Measurements from ENCODE around the gene TBC1D24.

TBC1D24 gene

GRCh38 chr16:2520097-2520783 lies 45.3 kb downstream of the TBC1D24 start, which contains the start of gene AMDHD2:
Gene AMDHD2, plus strand, starts transcription at chr16:2520371. Its CDS starts 88 bp downstream, at chr16:2520459.
- no peaks in the 10 kb centered on the region for H3K27me3 ChIP-seq (ENCODE audit: control insufficient read depth in 5 of 5, insufficient read depth in 4 of 5, low read length in 5 of 5)
- peak within 1 kb of the TSS; percentile 33 to 77 (median 64) for H3K9ac ChIP-seq (ENCODE audit: low read length in 5 of 5)
- no peaks in the 10 kb centered on the region for H3K9me3 ChIP-seq (ENCODE audit: control insufficient read depth in 5 of 5, low read length in 5 of 5)
- H3K27ac ChIP-seq (ENCODE audit: low read depth, low read length): peak within 1 kb of the TSS; percentile 84
- peaks cover 27 to 56% (median 55%) of the 10 kb centered on the region in 5 donors for H3K4me1 ChIP-seq (ENCODE audit: control insufficient read depth in 5 of 5, insufficient read depth in 5 of 5, low read length in 5 of 5)
- peaks cover 0 to 32% (median 25%) of the 10 kb centered on the region in 5 donors for H3K36me3 ChIP-seq (ENCODE audit: control insufficient read depth in 5 of 5, insufficient read depth in 5 of 5, low read length in 5 of 5)
- peak within 1 kb of the TSS in 4 of 5 donors; percentile 62 to 77 (median 70) for H3K4me3 ChIP-seq (ENCODE audit: low read depth in 1 of 5, low read length in 5 of 5)

- H3K27ac ChIP-seq (ENCODE audit: low read depth, low read length): peak overlapping the region; percentile 62
- no peaks in the 10 kb centered on the region for H3K27me3 ChIP-seq (ENCODE audit: control insufficient read depth in 5 of 5, insufficient read depth in 4 of 5, low read length in 5 of 5)
- H3K4me3 ChIP-seq (ENCODE audit: low read depth in 1 of 5, low read length in 5 of 5): peak overlapping the region in 4 of 5 donors; percentile 62 to 77 (median 70)
- H3K36me3 ChIP-seq (ENCODE audit: control insufficient read depth in 5 of 5, insufficient read depth in 5 of 5, low read length in 5 of 5): peaks cover 0 to 34% (median 28%) of the 10 kb centered on the region in 5 donors
- peak overlapping the region; percentile 33 to 77 (median 64) for H3K9ac ChIP-seq (ENCODE audit: low read length in 5 of 5)
- H3K4me1 ChIP-seq (ENCODE audit: control insufficient read depth in 5 of 5, insufficient read depth in 5 of 5, low read length in 5 of 5): peaks cover 21 to 49% (median 48%) of the 10 kb centered on the region in 5 donors
- H3K9me3 ChIP-seq (ENCODE audit: control insufficient read depth in 5 of 5, low read length in 5 of 5): no peaks in the 10 kb centered on the region
These were observed 46.0 kb downstream of the TBC1D24 start for GRCh38 chr16:2520784-2521531.

- no peak overlapping the region for H3K4me3 ChIP-seq (ENCODE audit: low read depth in 1 of 5, low read length in 5 of 5)
- peaks cover 6 to 21% (median 19%) of the 10 kb centered on the region in 5 donors for H3K4me1 ChIP-seq (ENCODE audit: control insufficient read depth in 5 of 5, insufficient read depth in 5 of 5, low read length in 5 of 5)
- no peaks in the 10 kb centered on the region for H3K9me3 ChIP-seq (ENCODE audit: control insufficient read depth in 5 of 5, low read length in 5 of 5)
- H3K9ac ChIP-seq (ENCODE audit: low read length in 5 of 5): no peak overlapping the region
- H3K27ac ChIP-seq (ENCODE audit: low read depth, low read length): no peak overlapping the region
- peaks cover 0 to 60% (median 48%) of the 10 kb centered on the region in 5 donors for H3K36me3 ChIP-seq (ENCODE audit: control insufficient read depth in 5 of 5, insufficient read depth in 5 of 5, low read length in 5 of 5)
- no peaks in the 10 kb centered on the region for H3K27me3 ChIP-seq (ENCODE audit: control insufficient read depth in 5 of 5, insufficient read depth in 4 of 5, low read length in 5 of 5)
These were observed 48.9 kb downstream of the TBC1D24 start for GRCh38 chr16:2523801-2524231.

- no peaks in the 10 kb centered on the region for H3K27me3 ChIP-seq (ENCODE audit: control insufficient read depth in 5 of 5, insufficient read depth in 4 of 5, low read length in 5 of 5)
- H3K4me3 ChIP-seq (ENCODE audit: low read depth in 1 of 5, low read length in 5 of 5): no peak overlapping the region
- peaks cover 6 to 15% (median 13%) of the 10 kb centered on the region in 5 donors for H3K4me1 ChIP-seq (ENCODE audit: control insufficient read depth in 5 of 5, insufficient read depth in 5 of 5, low read length in 5 of 5)
- peak overlapping the region in 1 of 5 donors; percentile 19 for H3K9ac ChIP-seq (ENCODE audit: low read length in 5 of 5)
- no peaks in the 10 kb centered on the region for H3K9me3 ChIP-seq (ENCODE audit: control insufficient read depth in 5 of 5, low read length in 5 of 5)
- H3K27ac ChIP-seq (ENCODE audit: low read depth, low read length): no peak overlapping the region
- peaks cover 0 to 60% (median 51%) of the 10 kb centered on the region in 5 donors for H3K36me3 ChIP-seq (ENCODE audit: control insufficient read depth in 5 of 5, insufficient read depth in 5 of 5, low read length in 5 of 5)
These were observed 49.5 kb downstream of the TBC1D24 start for GRCh38 chr16:2524339-2524938.

GRCh38 chr16:2526135-2526534 lies 51.2 kb downstream of the TBC1D24 start:
- Histone ChIP-seq H3K4me1 (ENCODE audit: control insufficient read depth in 5 of 5, insufficient read depth in 5 of 5, low read length in 5 of 5) (peaks cover 2 to 10% (median 7%) of the 10 kb centered on the region in 5 donors), H3K36me3 (ENCODE audit: control insufficient read depth in 5 of 5, insufficient read depth in 5 of 5, low read length in 5 of 5) (peaks cover 0 to 72% (median 57%) of the 10 kb centered on the region in 5 donors), H3K27ac (ENCODE audit: low read depth, low read length) (no peak overlapping the region), H3K4me3 (ENCODE audit: low read depth in 1 of 5, low read length in 5 of 5) (no peak overlapping the region), H3K9ac (ENCODE audit: low read length in 5 of 5) (no peak overlapping the region), H3K27me3 (ENCODE audit: control insufficient read depth in 5 of 5, insufficient read depth in 4 of 5, low read length in 5 of 5) (no peaks in the 10 kb centered on the region), H3K9me3 (ENCODE audit: control insufficient read depth in 5 of 5, low read length in 5 of 5) (no peaks in the 10 kb centered on the region)

- no peak overlapping the region for H3K4me3 ChIP-seq (ENCODE audit: low read depth in 1 of 5, low read length in 5 of 5)
- H3K9me3 ChIP-seq (ENCODE audit: control insufficient read depth in 5 of 5, low read length in 5 of 5): no peaks in the 10 kb centered on the region
- H3K27ac ChIP-seq (ENCODE audit: low read depth, low read length): no peak overlapping the region
- H3K36me3 ChIP-seq (ENCODE audit: control insufficient read depth in 5 of 5, insufficient read depth in 5 of 5, low read length in 5 of 5): peaks cover 0 to 69% (median 55%) of the 10 kb centered on the region in 5 donors
- H3K27me3 ChIP-seq (ENCODE audit: control insufficient read depth in 5 of 5, insufficient read depth in 4 of 5, low read length in 5 of 5): no peaks in the 10 kb centered on the region
- H3K4me1 ChIP-seq (ENCODE audit: control insufficient read depth in 5 of 5, insufficient read depth in 5 of 5, low read length in 5 of 5): peaks cover 0 to 14% (median 9%) of the 10 kb centered on the region in 5 donors
- H3K9ac ChIP-seq (ENCODE audit: low read length in 5 of 5): no peak overlapping the region
These were observed 52.3 kb downstream of the TBC1D24 start for GRCh38 chr16:2527071-2527783.

GRCh38 chr16:2527784-2528100 lies 52.8 kb downstream of the TBC1D24 start:
- Histone ChIP-seq H3K27me3 (ENCODE audit: control insufficient read depth in 5 of 5, insufficient read depth in 4 of 5, low read length in 5 of 5) (no peaks in the 10 kb centered on the region), H3K4me3 (ENCODE audit: low read depth in 1 of 5, low read length in 5 of 5) (no peak overlapping the region), H3K4me1 (ENCODE audit: control insufficient read depth in 5 of 5, insufficient read depth in 5 of 5, low read length in 5 of 5) (peaks cover 0 to 19% (median 13%) of the 10 kb centered on the region in 5 donors), H3K27ac (ENCODE audit: low read depth, low read length) (no peak overlapping the region), H3K9me3 (ENCODE audit: control insufficient read depth in 5 of 5, low read length in 5 of 5) (no peaks in the 10 kb centered on the region), H3K36me3 (ENCODE audit: control insufficient read depth in 5 of 5, insufficient read depth in 5 of 5, low read length in 5 of 5) (peaks cover 0 to 69% (median 55%) of the 10 kb centered on the region in 5 donors), H3K9ac (ENCODE audit: low read length in 5 of 5) (no peak overlapping the region)

GRCh38 chr16:2528161-2529060 lies 53.5 kb downstream of the TBC1D24 start:
- Histone ChIP-seq H3K9ac (ENCODE audit: low read length in 5 of 5) (no peak overlapping the region), H3K27ac (ENCODE audit: low read depth, low read length) (no peak overlapping the region), H3K4me3 (ENCODE audit: low read depth in 1 of 5, low read length in 5 of 5) (no peak overlapping the region), H3K9me3 (ENCODE audit: control insufficient read depth in 5 of 5, low read length in 5 of 5) (no peaks in the 10 kb centered on the region), H3K36me3 (ENCODE audit: control insufficient read depth in 5 of 5, insufficient read depth in 5 of 5, low read length in 5 of 5) (peaks cover 0 to 65% (median 49%) of the 10 kb centered on the region in 5 donors), H3K4me1 (ENCODE audit: control insufficient read depth in 5 of 5, insufficient read depth in 5 of 5, low read length in 5 of 5) (peaks cover 0 to 21% (median 17%) of the 10 kb centered on the region in 5 donors), H3K27me3 (ENCODE audit: control insufficient read depth in 5 of 5, insufficient read depth in 4 of 5, low read length in 5 of 5) (no peaks in the 10 kb centered on the region)
